Measurements from ENCODE around the gene DNM1.

DNA sequence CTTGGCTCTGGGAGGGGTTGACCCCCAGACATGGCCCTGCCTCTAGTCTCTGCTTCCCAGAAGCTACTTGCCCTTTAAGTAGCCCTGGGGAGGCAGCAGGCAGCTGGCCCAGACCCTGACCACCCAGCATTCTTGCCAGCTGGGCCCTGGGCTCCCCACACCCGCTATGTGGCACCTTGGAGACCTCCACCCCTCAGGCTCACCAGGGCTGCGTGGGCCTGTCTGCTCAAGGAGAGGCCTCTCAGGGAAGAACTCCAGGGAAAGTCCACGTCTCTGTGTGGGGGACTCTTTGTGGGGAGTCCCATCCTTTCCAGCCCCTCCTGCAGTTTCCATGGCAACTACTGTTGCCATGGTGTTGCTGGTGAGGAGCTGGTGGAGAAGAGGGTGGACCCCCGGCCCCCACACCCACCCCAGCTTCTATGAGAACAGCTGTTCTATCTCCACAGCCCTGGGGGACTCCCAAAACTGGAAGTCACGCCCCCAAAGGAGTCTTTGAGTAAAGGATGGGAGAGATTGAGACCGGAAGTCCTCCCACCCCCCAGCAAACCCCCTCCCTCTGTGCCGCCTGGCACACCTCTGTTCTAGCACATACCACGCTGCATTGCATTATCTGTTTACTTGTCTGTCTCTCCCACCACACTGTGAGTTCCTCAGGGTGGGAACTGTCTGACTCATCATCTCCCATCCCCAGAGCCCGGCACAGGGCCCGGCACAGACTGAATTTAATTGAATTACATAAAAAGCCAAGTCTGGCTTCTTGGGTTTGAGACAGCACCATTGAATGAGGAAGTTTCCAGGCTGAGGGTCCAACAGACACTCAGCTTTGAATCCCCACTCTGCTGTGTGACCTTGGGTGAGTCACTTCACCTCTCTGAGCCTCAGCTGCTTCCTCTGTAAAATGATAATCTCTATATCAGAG, 12.6 kb downstream of the DNM1 start:
- TF ChIP-seq, protein P1, sequence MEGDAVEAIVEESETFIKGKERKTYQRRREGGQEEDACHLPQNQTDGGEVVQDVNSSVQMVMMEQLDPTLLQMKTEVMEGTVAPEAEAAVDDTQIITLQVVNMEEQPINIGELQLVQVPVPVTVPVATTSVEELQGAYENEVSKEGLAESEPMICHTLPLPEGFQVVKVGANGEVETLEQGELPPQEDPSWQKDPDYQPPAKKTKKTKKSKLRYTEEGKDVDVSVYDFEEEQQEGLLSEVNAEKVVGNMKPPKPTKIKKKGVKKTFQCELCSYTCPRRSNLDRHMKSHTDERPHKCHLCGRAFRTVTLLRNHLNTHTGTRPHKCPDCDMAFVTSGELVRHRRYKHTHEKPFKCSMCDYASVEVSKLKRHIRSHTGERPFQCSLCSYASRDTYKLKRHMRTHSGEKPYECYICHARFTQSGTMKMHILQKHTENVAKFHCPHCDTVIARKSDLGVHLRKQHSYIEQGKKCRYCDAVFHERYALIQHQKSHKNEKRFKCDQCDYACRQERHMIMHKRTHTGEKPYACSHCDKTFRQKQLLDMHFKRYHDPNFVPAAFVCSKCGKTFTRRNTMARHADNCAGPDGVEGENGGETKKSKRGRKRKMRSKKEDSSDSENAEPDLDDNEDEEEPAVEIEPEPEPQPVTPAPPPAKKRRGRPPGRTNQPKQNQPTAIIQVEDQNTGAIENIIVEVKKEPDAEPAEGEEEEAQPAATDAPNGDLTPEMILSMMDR (IDR thresholded peaks at IDR 0.05 in 2 of 3, conservative IDR thresholded peaks at IDR 0.05 in 1 of 3; ENCODE audit: control insufficient read depth in 2 of 3, extremely low read depth in 1 of 3, insufficient read depth in 1 of 3, low read depth in 3 of 3, low read length in 3 of 3), result no peak
- no peak for TF ChIP-seq HDAC2 (IDR thresholded peaks at IDR 0.05)
- no peak for TF ChIP-seq TARDBP (IDR thresholded peaks at IDR 0.05; ENCODE audit: borderline replicate concordance)
- no peak for TF ChIP-seq POLR2AphosphoS5 (IDR thresholded peaks at IDR 0.05; ENCODE audit: low read length)
